HK-2 (cell line): ENCODE measurements around the gene CMTM8.
A peak's percentile ranks its signal among the peaks of the same experiment; 100 is the strongest.

Experiments used
- DNase-seq: peaks from one replicate; pipeline ENCODE4 v3.0.0-alpha.2; 2018; ENCODE audit not compliant: unreplicated experiment

Gene CMTM8

DNA sequence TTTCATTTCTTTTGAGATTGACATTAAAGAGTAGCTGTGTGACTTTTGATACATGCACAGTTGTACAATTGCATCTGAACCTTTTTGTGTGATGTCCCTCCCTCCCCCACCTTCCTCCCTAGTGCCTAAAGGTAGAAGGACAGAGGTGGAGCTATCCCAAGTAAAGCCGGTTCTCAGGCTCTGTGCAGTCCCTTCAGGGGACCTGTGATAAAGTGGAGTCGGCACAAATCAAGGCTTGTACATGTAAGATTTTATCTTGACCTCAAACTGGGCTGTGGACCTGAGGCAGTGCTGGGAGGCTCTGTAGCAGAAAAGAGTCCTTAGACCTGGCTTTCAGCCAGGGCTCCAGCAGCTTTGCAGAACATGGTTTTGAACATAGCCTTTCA lies 97.6 kb downstream of the CMTM8 start:
- DNase-seq = no peak

DNA sequence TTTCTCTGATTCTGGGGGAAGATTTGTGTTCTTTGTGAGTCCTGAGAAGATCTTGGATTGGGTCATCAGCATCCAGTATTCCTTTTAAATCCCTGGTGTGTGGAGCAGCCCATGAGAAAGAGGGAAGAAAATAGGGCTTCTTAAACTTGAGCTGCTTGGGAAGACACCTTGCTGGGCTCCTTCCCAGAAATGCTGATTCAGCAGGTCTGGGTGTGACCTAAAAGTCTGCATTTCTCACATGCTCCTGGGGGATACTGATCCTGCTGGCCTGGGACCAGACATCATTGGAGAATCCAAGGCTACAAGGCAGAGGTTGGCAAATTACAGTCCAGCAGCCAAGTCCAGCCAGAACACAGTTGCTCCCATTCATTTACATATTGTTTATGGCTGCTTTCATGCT lies 99.0 kb downstream of the CMTM8 start:
- no peak for DNase-seq

DNA sequence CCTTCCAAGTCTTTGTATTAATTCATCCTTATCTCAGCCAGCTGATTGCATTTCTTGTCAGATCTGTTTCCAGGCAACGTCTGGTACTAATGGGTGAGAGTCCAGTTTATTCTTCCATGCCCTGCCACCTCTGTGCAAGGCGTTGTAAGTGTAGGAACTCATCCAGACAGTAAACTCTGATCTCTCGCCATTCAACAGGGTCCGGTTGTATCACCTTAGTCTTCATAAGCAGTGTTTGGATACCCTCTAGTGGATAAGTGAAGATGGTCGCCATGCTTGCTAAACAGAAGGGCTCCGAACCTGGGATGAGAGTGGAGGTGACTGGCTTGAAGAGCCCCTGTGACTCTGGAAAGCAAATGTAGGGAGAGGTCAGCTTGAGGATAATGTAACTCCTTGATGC lies 101.6 kb downstream of the CMTM8 start:
- no peak for DNase-seq

DNA sequence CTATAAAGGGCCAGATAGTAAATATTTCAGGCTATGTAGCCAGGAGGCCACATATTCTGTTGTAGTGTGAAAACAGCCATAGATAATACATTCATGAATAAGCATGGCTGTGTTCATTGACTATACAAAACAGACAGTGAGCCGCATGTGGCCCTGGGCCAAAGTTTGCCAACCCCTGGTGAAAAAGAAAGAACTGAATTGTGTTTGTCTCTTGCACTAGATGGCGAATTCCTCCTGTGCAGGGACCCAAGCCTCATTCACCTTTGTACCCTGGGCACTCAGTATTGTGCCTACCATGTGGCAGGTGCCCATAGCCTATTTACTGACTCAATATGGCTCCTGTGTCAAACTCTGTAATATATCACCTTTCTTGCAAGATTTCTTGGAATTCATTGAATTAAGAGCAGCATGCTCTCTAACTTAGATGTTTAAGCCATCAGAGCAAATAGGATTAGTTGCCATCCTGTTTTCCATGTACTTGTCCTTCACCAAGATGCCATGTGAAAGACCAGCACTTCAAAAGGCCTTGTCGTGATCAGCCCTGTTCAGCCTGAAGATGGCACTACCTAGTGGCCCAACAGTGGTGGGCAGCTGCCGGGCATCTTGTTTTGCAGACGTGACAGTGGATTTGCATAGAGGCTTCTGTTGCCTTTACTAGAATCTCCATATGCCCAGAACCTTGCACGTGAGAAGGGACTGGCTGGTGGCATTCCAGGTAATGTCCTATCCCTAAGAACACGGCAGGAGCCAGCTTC lies 102.3 kb downstream of the CMTM8 start:
- no peak for DNase-seq

DNA sequence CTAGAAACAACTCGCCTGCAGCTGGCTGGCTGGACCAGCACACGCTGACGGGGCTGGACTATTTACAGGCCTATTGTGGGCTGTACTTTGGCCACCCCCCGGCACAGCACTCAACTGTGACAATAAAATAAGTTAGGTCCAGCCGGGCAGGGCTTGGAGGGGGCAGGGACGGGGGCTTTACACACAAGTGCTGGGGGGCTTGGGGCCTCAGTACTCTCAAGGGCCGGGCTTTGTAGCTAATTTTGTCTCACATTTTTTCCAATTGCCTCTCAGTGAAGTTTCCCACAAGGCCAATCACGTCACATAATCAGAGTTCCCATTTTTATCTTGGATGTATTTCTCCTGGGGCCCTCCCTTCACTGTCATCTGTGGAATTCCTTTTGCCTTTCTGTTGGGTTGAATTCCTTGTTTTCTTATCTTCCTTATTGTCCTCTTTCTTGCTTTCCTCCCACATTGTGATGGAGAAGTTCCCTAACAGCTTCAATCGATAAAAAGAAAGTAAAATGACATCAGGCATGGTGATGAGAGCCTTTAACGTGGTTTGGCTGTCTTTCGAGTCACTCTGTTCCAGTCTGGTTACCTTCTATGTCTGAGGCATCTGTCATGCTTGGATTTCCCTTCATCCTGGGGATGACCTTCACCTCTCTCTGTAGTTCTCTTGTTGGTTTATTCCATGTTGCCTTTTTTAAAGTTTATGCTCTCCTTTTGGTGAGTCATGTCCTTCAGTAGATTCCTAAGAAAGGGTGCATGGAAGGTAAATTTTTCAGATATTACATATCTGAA lies 109.1 kb downstream of the CMTM8 start:
- DNase-seq = no peak

DNA sequence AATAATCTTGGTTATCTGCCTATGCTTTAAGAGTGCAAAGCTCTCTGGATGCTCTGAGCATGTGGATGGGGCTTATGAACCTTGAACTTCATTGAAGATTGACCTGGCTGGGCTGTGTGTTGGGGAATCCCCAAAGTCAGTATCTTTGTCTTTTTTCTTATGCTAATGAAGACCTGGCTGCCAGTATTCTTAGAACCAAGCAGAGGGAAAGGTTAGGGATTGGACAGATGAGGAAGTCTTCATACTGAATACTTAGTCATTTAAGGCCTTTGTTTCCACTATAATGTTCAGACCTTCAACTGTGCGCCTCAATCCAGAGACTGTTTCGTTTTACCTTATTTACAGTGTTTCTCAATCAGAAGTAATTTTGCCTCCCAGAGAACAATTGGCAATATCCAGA lies 110.7 kb downstream of the CMTM8 start:
- no peak for DNase-seq

DNA sequence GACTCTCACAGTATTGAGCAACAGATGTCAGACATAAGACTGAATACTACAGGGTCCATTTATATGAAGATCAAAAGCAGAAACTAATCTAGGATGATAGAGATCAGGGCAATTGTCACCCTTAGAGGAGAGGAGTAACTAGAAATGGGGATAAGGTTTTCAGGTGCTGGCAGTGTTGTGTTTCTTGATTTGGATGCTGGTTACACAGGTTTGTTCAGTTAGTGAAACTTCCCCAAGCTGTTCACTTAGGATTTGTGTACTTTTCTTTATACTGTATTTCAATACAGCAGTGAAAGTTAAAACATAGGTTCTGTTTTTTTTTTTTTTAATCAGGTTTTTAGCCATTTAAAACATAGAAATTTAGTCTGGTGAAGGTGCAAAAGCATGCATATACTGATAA lies 114.1 kb downstream of the CMTM8 start:
- no peak for DNase-seq

DNA sequence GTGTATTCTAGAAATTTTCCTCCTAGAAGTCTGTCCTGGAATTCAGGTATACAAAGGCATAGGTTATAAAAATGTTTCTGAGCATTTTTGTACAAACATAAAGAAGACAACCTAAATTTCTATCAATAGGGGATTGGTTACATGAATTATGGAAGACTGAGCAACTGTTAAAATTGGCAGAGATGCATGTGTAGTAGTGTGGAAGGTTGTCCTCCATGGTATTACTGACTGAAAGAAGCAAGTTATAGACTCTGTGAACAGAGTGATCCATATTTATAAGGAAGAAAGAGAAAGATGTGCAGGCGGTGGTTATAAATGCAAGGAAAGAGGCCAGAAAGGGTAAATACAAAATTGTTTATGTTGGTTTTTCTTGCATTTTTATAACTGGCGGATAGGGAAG lies 114.9 kb downstream of the CMTM8 start:
- DNase-seq = no peak

DNA sequence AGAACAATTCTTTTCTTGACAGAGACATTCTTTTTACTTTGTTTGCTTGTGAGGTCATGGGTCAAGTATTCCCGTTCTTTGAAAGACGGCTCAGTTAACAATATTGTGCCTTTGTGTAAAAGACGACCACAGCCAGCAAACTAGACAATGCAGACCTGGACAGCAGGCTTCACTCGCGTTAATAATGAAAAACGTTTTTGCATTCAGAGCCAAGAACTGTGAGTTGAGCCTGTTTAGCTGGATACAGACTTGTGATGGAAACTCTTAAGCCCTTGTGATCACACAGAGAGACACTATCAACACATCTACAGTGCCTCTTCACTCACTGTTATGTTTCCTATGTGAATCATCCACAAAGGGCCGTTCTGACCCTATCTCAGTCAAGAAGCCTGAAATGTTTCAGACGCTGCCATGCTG lies 115.9 kb downstream of the CMTM8 start:
- no peak for DNase-seq

DNA sequence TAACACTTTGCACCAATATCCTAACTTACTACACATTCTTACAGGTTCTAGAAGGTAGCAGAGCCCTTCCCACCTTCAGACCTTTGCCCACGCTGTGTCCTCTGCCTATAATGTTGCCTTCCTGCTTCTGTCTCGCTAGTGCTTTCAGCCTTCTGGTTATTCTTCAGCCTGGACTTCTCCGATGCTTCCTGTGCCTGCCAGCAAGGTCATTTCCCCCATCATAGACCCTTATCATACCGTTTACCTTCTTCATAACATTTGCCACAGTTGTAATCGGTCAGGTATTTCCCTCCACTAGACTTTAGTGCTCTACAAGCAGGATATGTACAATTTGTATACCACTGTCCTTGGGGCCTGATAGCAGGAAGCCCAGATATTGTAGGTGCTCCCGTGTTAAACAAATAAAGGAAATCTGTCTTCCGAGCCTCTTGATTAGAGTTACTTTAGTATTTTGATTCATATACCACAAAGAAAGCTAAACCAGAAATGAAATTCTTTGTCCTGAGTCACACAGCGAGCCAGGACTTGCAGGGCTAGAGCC lies 117.3 kb downstream of the CMTM8 start:
- DNase-seq = no peak

DNA sequence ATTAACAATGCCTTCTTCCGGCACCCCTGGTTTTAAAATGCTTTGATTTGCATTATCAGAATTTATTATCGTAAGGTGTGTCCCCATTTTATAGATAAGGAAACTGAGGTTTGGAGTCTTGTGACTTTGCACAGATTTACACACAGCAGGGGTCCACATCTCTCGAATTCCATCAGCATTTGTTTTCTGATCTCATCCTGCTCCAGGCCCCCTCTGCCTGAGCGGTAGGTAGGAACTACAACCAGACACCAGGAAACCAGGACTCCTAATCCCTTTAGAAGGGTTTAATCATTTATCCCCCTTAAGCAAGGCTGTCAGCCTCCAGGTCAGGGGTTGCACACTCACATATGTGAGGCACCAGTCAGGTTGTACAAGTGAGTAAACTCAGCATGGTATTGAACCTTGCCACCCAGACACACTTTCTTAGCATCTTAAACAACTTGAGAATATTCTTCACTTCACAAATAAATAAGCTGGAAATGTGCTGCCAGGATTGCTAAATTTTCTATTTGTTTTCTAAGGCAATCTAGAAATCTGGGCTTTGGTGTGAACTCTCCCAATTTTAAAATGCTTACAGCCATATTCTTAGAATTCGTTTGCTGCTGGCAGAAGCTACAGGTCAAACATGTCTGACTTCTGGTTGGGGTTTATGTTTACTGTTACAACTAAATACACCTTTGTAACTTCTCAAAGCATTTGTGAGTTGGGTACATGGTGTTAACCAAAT lies 121.4 kb downstream of the CMTM8 start:
- peak; percentile 6 for DNase-seq

DNA sequence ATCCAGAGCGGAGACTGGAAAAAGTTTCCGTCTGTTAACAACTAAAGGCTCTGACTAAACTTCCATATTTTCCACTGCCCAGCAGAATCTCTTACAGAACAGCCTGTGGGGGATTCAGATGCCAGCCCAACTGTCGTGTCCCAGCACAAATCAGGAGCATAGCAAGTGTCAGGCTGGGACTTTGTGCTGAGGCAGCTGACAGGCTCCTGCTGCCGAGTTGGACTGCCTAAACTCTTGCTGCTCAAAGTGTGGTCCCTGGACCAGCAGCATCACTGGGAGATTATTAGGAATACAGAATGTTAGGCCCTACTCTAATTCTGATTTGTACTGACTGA lies 122.0 kb downstream of the CMTM8 start:
- no peak for DNase-seq

DNA sequence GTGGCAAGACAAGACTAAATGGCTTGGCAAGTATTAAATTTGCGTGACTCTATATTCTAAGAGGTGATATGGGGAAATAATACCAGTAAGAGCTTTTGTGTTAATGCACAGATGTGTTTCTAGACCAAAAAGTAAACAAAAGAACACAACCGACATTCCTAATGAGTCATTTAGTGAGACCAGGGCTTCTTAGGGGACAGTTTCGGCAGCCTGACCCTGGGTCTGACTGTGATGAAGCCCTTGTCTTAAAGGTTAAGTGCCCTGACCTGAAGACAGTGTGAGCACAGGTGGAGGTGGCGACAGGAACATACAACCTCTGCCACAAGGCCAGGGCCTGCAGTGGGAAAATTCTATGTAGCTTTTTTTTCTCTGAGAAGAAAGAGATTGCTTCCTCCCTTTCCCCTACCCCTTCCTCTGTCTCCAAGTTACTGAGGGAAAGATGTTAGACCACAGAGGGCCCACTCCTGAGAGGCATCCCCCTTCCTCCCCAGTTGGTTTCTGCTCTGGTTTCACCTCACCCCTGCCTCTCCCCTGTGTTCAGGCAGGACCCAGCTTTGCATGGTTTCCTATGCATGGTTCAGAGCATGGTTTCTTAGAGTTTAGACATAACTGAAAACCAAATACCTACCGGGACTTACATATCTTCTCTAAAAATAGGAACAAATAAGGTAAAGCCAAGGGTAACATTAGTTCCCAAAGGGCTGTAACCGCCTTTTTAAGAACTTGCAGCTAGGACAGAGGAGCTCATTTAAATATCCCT lies 128.3 kb downstream of the CMTM8 start:
- DNase-seq = no peak

DNA sequence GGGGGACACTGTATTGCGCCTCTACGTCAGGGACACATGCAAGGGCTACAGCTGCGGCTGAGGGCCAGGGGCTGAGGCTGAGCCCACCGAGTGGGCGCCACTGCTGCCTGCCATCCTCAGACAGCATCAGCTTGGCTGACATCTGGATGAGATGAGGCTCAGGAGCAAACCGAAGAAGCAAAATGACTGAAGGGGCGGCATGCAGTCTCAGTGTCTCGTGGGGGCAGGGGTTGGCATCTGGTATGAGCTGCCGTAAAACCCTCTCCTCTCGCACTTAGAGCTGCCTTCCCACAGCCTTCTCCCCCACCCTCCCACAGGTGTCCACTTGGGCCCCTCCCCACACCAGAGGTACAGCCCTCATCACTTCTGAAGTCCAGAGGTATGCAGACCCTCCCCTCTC lies 129.0 kb downstream of the CMTM8 start:
- DNase-seq = no peak

DNA sequence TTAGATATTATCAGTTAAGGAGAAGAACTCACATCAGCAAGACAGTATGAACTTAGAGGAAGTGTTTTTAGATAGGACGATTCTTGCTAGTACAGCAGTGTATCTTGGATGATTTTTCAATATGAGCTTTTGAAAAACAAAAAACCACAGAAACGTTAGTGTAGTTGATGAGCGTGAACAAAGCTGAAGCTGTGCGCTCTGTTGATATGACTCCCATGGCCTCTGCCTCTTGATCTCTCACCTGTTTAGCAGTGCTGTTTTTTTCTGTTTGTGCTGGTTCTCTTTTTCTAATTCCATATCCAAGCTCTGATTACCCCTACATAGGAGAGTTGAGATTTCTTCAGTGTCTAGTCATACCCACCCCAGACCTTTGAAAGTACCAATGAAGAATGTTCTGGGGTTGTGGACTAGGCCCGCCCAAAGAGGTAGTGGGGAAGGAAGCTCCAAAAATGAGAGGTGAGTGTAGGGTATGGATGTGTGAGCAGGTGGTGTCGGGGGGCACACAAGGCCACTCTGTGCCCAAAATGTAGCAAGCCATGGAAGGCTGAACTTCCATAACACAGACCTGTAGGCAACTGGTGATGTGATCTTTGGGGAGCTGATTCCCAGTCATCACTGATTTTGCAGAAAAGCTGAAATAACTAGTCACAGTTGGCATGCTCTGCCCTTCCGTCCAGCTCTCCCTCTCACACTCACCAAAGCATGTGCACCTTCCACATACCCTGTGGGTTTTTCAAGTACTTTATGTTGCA lies 133.2 kb downstream of the CMTM8 start:
- DNase-seq = no peak

DNA sequence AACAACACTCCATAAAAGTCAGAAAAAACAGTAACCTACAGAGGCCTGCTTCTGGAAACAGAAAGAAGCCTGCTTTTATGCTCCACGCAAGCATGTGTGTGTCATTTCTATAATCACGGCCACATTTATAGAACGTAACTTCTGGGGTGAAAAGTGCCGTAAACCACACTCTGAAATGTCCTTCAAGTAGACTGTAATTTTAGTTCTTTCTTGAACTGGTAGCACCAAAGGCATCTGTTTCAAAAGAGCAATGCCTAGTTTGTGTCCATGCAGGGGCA lies 133.7 kb downstream of the CMTM8 start:
- no peak for DNase-seq

DNA sequence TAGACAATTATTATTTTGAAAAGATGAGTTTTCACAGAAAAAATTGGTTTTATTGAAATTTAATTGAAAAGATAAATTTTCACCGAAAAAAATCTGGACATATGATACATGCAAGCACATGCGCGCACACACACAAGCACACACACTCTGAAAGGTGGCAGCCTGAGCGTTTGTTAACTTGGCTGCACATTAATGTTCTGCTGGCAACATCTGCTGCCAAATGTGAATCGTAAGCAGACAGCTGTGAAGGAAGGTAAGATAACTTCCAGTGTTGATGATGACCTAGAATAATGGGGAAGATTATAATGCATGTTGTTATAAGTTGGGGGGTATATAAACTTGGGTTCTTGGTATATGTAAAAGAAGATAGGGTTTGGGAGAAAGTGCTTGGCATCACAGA lies 134.8 kb downstream of the CMTM8 start:
- no peak for DNase-seq

DNA sequence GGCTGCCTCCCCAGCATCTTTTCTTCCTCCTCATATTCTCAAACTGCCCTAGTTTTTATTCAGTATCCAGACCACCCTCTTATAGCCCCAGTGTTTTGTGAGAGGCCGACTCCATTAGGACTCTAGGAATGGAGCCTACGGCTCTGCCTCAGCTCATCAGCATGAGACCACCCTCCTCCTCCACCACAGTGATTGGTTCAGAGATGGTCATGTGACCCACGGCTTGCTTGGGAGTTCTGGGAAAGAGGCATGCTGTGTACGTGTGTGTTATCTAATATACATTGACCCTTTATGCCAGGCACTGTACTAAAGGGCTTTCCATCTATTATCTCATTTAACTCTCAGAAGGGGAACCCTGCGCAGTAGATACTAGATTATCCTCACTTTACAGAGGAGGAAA lies 135.4 kb downstream of the CMTM8 start:
- DNase-seq = no peak

DNA sequence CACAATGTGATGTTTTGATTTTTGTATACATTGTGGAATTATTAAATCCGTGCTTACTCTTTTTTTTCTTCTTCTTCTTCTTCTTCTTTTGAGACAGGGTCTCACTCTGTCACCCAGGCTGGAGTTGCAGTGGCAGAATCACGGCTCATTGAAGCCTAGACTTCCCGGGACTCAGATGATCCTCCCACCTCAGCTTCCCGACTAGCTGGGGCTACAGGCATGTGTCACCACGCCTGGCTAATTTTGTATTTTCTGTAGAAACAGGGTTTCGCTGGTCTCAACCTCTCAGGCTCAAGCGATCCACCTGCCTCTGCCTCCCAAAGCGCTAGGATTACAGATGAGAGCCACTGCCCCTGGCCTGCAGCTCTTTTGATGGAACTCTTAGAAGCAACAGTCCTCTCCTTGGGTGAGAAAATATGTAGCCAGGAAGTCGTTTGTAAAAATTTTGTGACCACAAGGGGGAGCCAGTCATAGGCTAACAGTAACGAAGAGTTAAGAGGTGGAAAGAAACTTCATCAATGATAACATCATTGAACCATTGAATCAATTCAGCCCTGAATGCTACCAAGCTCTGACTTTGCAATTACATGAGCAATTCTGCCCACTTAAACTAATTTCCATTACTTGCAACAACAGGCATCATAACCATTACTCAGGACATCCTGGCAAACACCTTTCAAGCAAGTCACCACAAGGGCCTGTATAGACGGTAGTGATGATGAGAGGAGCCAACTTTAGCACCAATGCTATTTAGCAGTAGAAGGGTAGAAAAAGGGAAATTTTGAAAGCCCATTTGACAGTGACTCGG lies 136.5 kb downstream of the CMTM8 start:
- DNase-seq = peak; percentile 28

DNA sequence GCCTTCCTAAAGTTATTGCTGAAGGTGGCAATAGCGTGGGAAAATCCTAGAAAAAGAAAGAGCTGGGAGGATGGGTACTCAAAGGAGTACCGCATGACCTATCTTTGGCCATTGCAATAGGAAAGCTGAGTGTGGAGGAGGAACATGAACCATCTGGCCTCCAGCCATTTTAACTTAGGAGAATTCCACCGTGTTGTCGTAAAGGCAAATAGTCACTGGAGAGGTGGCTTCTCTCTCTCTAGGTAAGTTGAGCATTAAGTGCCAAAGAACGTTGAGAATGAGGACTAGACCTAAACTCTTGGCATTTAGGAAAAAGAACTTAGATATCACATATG lies 137.1 kb downstream of the CMTM8 start:
- no peak for DNase-seq

DNA sequence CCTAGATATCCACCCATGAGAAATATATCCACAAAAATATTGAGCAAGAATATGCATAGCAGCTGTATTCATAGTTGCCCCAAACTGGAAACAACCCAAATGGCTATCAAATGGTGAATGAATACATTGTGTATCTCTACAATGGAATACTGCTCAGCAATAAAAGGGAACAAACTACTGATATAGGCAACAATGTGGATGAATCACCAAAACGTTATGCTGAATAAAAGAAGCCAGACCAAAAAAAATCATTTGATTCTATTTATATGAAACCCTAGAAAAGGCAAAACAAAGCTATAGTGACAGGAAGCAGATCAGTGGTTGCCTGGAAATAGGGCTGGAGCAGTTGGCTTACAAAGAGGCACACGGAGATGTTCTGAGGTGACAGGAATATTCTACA lies 137.6 kb downstream of the CMTM8 start:
- no peak for DNase-seq
